Hematopoietic multipotent progenitor cell (in vitro differentiated cells): ENCODE results near the gene CYTH1. TPM values are rescaled to one million over a fixed set of nuclear protein-coding genes. Genes with fewer than 3 reads are reported as not detected.

Source experiments
- DNase-seq, 3 donors: peaks; one replicate each; pipeline ENCODE4 v3.0.0-alpha.2; 2011 to 2015; ENCODE audit warnings: low read depth in 2 of 3, low spot score in 2 of 3
- total RNA-seq: library from RNA; depleted of rRNA; stranded (reverse); fragments of >200 nt; gene quantifications from one replicate; pipeline ENCODE4 v1.2.3, GENCODE V29; 2012

The CYTH1 gene
- total RNA-seq, 1 donor = 49.0 TPM

- DNase-seq = no peak
Observed at GRCh38 chr17:78805301-78805700, 23.2 kb upstream of the CYTH1 start.

GRCh38 chr17:78804777-78805176, 22.7 kb upstream of the CYTH1 start:
- no peak for DNase-seq

- DNase-seq = no peak
Observed at GRCh38 chr17:78803186-78803845, 21.2 kb upstream of the CYTH1 start.

GRCh38 chr17:78802459-78802858, 20.4 kb upstream of the CYTH1 start:
- no peak for DNase-seq

- no peak for DNase-seq
Observed at GRCh38 chr17:78802008-78802407, 19.9 kb upstream of the CYTH1 start.

- no peak for DNase-seq
Observed at GRCh38 chr17:78800132-78800931, 18.3 kb upstream of the CYTH1 start.

- DNase-seq = peak in 1 of 3 donors; percentile 63
Observed at GRCh38 chr17:78798695-78799559, 16.9 kb upstream of the CYTH1 start.

- DNase-seq = no peak
Observed at GRCh38 chr17:78797691-78798585, 15.9 kb upstream of the CYTH1 start.

GRCh38 chr17:78797213-78797612, 15.1 kb upstream of the CYTH1 start:
- no peak for DNase-seq

- no peak for DNase-seq
Observed at GRCh38 chr17:78796517-78796900, 14.4 kb upstream of the CYTH1 start.

- no peak for DNase-seq
Observed at GRCh38 chr17:78795861-78796516, 13.9 kb upstream of the CYTH1 start.

- no peak for DNase-seq
Observed at GRCh38 chr17:78794864-78795640, 13.0 kb upstream of the CYTH1 start.

GRCh38 chr17:78794399-78794798, 12.3 kb upstream of the CYTH1 start:
- no peak for DNase-seq

GRCh38 chr17:78793968-78794367, 11.9 kb upstream of the CYTH1 start:
- DNase-seq = no peak

GRCh38 chr17:78793415-78793814, 11.3 kb upstream of the CYTH1 start:
- no peak for DNase-seq

GRCh38 chr17:78791840-78792709, 10.0 kb upstream of the CYTH1 start:
- no peak for DNase-seq

GRCh38 chr17:78790552-78790951, 8.5 kb upstream of the CYTH1 start:
- DNase-seq = no peak

GRCh38 chr17:78789663-78790181, 7.6 kb upstream of the CYTH1 start:
- no peak for DNase-seq
